H9 (cell line): ENCODE results near the gene HERC6. TPM values are rescaled to one million over a fixed set of nuclear protein-coding genes. Genes with fewer than 3 reads are reported as not detected.

Experiments
- DNase-seq: peaks from one replicate; pipeline ENCODE4 v3.0.0-alpha.2; 2017
- H2AFZ ChIP-seq: one replicate; pipeline ENCODE4 v1.6.1; 2013; ENCODE audit warnings: mild to moderate bottlenecking, low read length, control low read depth, moderate library complexity
- H2AK5ac ChIP-seq: 2 replicates; pipeline ENCODE4 v1.6.1; 2013; ENCODE audit warnings: low read length, control low read depth, mixed read lengths; ENCODE audit not compliant: insufficient read length
- H2BK120ac ChIP-seq: one replicate; pipeline ENCODE4 v1.6.1; 2013; ENCODE audit warnings: low read depth, mild to moderate bottlenecking, low read length, control low read depth, inconsistent platforms; ENCODE audit not compliant: poor library complexity, severe bottlenecking
- H2BK12ac ChIP-seq: 2 replicates; pipeline ENCODE4 v1.6.1; 2013; ENCODE audit warnings: low read length, control low read depth, mixed read lengths, low read depth; ENCODE audit not compliant: insufficient read length
- H2BK15ac ChIP-seq: 2 replicates; pipeline ENCODE4 v1.6.1; 2013; ENCODE audit warnings: low read depth, low read length, control low read depth
- H2BK20ac ChIP-seq: one replicate; pipeline ENCODE4 v1.6.1; 2013; ENCODE audit warnings: low read depth, mild to moderate bottlenecking, low read length, control low read depth, inconsistent platforms; ENCODE audit not compliant: poor library complexity, severe bottlenecking
- H2BK5ac ChIP-seq: 2 replicates; pipeline ENCODE4 v1.6.1; 2013; ENCODE audit warnings: low read length, control low read depth, mixed read lengths; ENCODE audit not compliant: insufficient read length
- H3K14ac ChIP-seq: 2 replicates; pipeline ENCODE4 v1.6.1; 2013; ENCODE audit warnings: low read length, control low read depth; ENCODE audit not compliant: insufficient read depth
- H3K18ac ChIP-seq: 2 replicates; pipeline ENCODE4 v1.6.1; 2013; ENCODE audit warnings: low read depth, mild to moderate bottlenecking, mixed read lengths, low read length, control low read depth; ENCODE audit not compliant: insufficient read length
- H3K23ac ChIP-seq: 2 replicates; pipeline ENCODE4 v1.6.1; 2013; ENCODE audit warnings: low read length, control low read depth, mixed read lengths, low read depth; ENCODE audit not compliant: insufficient read length
- H3K23me2 ChIP-seq: 2 replicates; pipeline ENCODE4 v1.6.1; 2013; ENCODE audit warnings: low read depth, mild to moderate bottlenecking, mixed read lengths, low read length, control low read depth; ENCODE audit not compliant: insufficient read length, poor library complexity, severe bottlenecking
- H3K27ac ChIP-seq: 2 replicates; pipeline ENCODE4 v1.5.1; 2013; ENCODE audit warnings: low read length, control low read depth, mixed read lengths, low read depth; ENCODE audit not compliant: insufficient read length
- H3K27me3 ChIP-seq: 2 replicates; pipeline ENCODE4 v1.6.1; 2013; ENCODE audit warnings: low read length, control low read depth, inconsistent platforms; ENCODE audit not compliant: insufficient read depth
- H3K4ac ChIP-seq: 2 replicates; pipeline ENCODE4 v1.6.1; 2013; ENCODE audit warnings: low read depth, mild to moderate bottlenecking, control low read depth, inconsistent platforms, low read length, moderate library complexity
- H3K4me1 ChIP-seq: 2 replicates; pipeline ENCODE4 v1.6.1; 2013; ENCODE audit warnings: low read length, control low read depth, inconsistent platforms; ENCODE audit not compliant: insufficient read depth
- H3K4me2 ChIP-seq: 2 replicates; pipeline ENCODE4 v1.6.1; 2013; ENCODE audit warnings: low read length, control low read depth, mixed read lengths; ENCODE audit not compliant: insufficient read length, insufficient read depth
- H3K56ac ChIP-seq: 2 replicates; pipeline ENCODE4 v1.6.1; 2013; ENCODE audit warnings: low read depth, mild to moderate bottlenecking, mixed read lengths, low read length, control low read depth; ENCODE audit not compliant: insufficient read length
- H3K79me1 ChIP-seq: 2 replicates; pipeline ENCODE4 v1.6.1; 2013; ENCODE audit warnings: low read depth, mild to moderate bottlenecking, moderate library complexity, low read length, control low read depth, inconsistent platforms; ENCODE audit not compliant: insufficient read depth, poor library complexity, severe bottlenecking
- H3K79me2 ChIP-seq: 2 replicates; pipeline ENCODE4 v1.6.1; 2013; ENCODE audit warnings: low read length, control low read depth, inconsistent platforms; ENCODE audit not compliant: insufficient read depth
- H3K9ac ChIP-seq: 2 replicates; pipeline ENCODE4 v1.6.1; 2013; ENCODE audit warnings: low read length, control low read depth, mixed read lengths; ENCODE audit not compliant: insufficient read length; ENCODE audit errors: extremely low read depth
- H3K9me3 ChIP-seq: one replicate; pipeline ENCODE4 v1.6.1; 2013; ENCODE audit warnings: low read depth, low read length, inconsistent platforms; ENCODE audit not compliant: control insufficient read depth
- H3T11ph ChIP-seq: one replicate; pipeline ENCODE4 v1.6.1; 2013; ENCODE audit warnings: mild to moderate bottlenecking, low read length, control low read depth, inconsistent platforms
- H4K20me1 ChIP-seq: one replicate; pipeline ENCODE4 v1.6.1; 2013; ENCODE audit not compliant: control insufficient read depth, insufficient read length, insufficient read depth
- H4K5ac ChIP-seq: 2 replicates; pipeline ENCODE4 v1.6.1; 2013; ENCODE audit warnings: low read depth, mild to moderate bottlenecking, mixed read lengths, low read length, control low read depth; ENCODE audit not compliant: insufficient read length
- H4K8ac ChIP-seq: replicated peaks from 2 replicates; pipeline ENCODE4 v1.6.1; 2013; ENCODE audit warnings: low read length, control low read depth, mixed read lengths, low read depth; ENCODE audit not compliant: insufficient read length
- H4K91ac ChIP-seq: 2 replicates; pipeline ENCODE4 v1.6.1; 2013; ENCODE audit warnings: low read depth, mild to moderate bottlenecking, moderate library complexity, mixed read lengths, low read length, control low read depth; ENCODE audit not compliant: insufficient read length
- H3K27ac Mint-ChIP-seq, 3 experiments: 2 replicates in 2 of 3; 3 replicates in 1 of 3; pipeline ENCODE4 v1.8.0; 2020 to 2021; ENCODE audit warnings: mixed read lengths in 3 of 3, mild to moderate bottlenecking in 1 of 3, moderate library complexity in 1 of 3
- H3K27me3 Mint-ChIP-seq: 2 replicates; pipeline ENCODE4 v1.8.0; 2021; ENCODE audit warnings: low read depth, mild to moderate bottlenecking, moderate library complexity, mixed read lengths
- H3K36me3 Mint-ChIP-seq, 3 experiments: 2 replicates in 2 of 3; 3 replicates in 1 of 3; pipeline ENCODE4 v1.8.0; 2020 to 2021; ENCODE audit warnings: low read depth in 3 of 3, mixed read lengths in 3 of 3; ENCODE audit not compliant: insufficient read depth in 1 of 3
- H3K4me1 Mint-ChIP-seq, 2 experiments: 2 replicates each; pipeline ENCODE4 v1.8.0; 2020; ENCODE audit warnings: mixed read lengths in 2 of 2
- H3K4me3 Mint-ChIP-seq, 2 experiments: 2 replicates in 1 of 2; 3 replicates in 1 of 2; pipeline ENCODE4 v1.8.0; 2020 to 2021; ENCODE audit warnings: mild to moderate bottlenecking in 2 of 2, mixed read lengths in 2 of 2, moderate library complexity in 1 of 2
- H3K9me3 Mint-ChIP-seq, 2 experiments: 2 replicates in 1 of 2; 3 replicates in 1 of 2; pipeline ENCODE4 v1.8.0; 2020; ENCODE audit warnings: mild to moderate bottlenecking in 2 of 2, mixed read lengths in 2 of 2, moderate library complexity in 1 of 2
- CTCF ChIP-seq: fragments of 200-600 bp; sonication (generic); conservative IDR thresholded peaks from 3 replicates; pipeline ENCODE4 v1.8.0; 2021; ENCODE audit warnings: antibody characterized with exemption, mild to moderate bottlenecking
- WGBS: extraction: QIAGEN DNeasy Blood & Tissue Kit; methylation state at CpG from one replicate; pipeline ENCODE4 v1.1.7; 2013; ENCODE audit warnings: missing lambda C conversion rate, low lambda C conversion rate, mixed read lengths; ENCODE audit not compliant: insufficient read length; ENCODE audit errors: extremely low coverage; 5-methylcytosine and 5-hydroxymethylcytosine counted together
- total RNA-seq: library from RNA; stranded (reverse); gene quantifications from 2 replicates; pipeline ENCODE4 v1.2.1, GENCODE V29; 2021

The HERC6 gene
- total RNA-seq, 1 experiment from 2014 or later: 8.2 TPM

GRCh38 chr4:88350786-88351185 is 27.9 kb upstream of the HERC6 start:
- H3K9ac ChIP-seq: no peak overlapping the region
- Mint-ChIP-seq H3K36me3 (peaks cover 0 to 15% (median 5%) of the 10 kb centered on the region in 3 experiments; a peak in 4 of 7 replicates), H3K4me3 (no peak overlapping the region), H3K27ac (no peak overlapping the region), H3K9me3 (peaks cover 18 to 21% of the 10 kb centered on the region in 2 experiments), H3K4me1 (peaks cover 7 to 9% of the 10 kb centered on the region in 2 experiments; a peak in 3 of 4 replicates), H3K27me3 (no peaks in the 10 kb centered on the region; the same call in 1 of the 2 replicates)
- H3K9me3 ChIP-seq: no peaks in the 10 kb centered on the region
- H3K4ac ChIP-seq: no peak overlapping the region
- H4K8ac ChIP-seq: no peak overlapping the region
- H2BK12ac ChIP-seq: no peak overlapping the region
- no peak overlapping the region for H4K5ac ChIP-seq
- no peak for TF ChIP-seq CTCF
- no peaks in the 10 kb centered on the region for H3K79me1 ChIP-seq
- no peak overlapping the region for H2BK15ac ChIP-seq
- no peak overlapping the region for H2AFZ ChIP-seq
- H3K27me3 ChIP-seq: no peaks in the 10 kb centered on the region
- H3K23me2 ChIP-seq: no peaks in the 10 kb centered on the region
- no peak overlapping the region for H3K14ac ChIP-seq
- H3K4me1 ChIP-seq: no peaks in the 10 kb centered on the region
- H3K79me2 ChIP-seq: no peaks in the 10 kb centered on the region
- no peak overlapping the region for H3K56ac ChIP-seq
- no peak overlapping the region for H3K4me2 ChIP-seq
- H2BK120ac ChIP-seq: no peak overlapping the region
- no peak overlapping the region for H3K23ac ChIP-seq
- no peak for DNase-seq
- no peak overlapping the region for H2AK5ac ChIP-seq
- no peak overlapping the region for H4K91ac ChIP-seq
- H3K27ac ChIP-seq: no peak overlapping the region
- H2BK5ac ChIP-seq: no peak overlapping the region
- H4K20me1 ChIP-seq: no peaks in the 10 kb centered on the region
- H3T11ph ChIP-seq: no peak overlapping the region
- H2BK20ac ChIP-seq: no peak overlapping the region
- H3K18ac ChIP-seq: no peak overlapping the region
- WGBS: no CpG with 5 or more reads among the region's 4 CpGs
